ENCODE data around the gene KLB.

Gene KLB

GRCh38 chr4:39466747-39467146, 60.0 kb downstream of the KLB start:
- DNase-seq: no peak

- DNase-seq: no peak
These were observed 60.7 kb downstream of the KLB start for GRCh38 chr4:39467464-39467863.

GRCh38 chr4:39469429-39470077, 62.8 kb downstream of the KLB start:
- DNase-seq: no peak

DNA sequence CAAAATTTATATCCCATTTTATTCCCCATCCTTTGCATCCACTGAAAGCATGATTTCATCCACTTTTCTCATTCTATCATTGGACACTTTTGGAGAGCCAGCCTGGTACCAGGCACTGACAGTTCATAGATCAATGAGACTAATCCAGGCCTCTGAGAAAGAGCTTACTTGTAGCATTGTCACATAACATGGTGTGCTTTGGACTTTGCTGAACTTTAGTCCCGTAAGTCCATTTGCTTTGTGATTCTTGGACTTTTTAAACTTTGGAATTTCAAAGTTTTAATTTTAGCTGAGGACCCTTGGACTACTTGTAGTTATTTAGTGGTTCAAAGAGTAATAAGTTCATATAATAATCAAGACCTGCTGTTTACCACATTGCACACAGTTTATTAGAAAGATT, 63.7 kb downstream of the KLB start:
- no peak for DNase-seq

DNA sequence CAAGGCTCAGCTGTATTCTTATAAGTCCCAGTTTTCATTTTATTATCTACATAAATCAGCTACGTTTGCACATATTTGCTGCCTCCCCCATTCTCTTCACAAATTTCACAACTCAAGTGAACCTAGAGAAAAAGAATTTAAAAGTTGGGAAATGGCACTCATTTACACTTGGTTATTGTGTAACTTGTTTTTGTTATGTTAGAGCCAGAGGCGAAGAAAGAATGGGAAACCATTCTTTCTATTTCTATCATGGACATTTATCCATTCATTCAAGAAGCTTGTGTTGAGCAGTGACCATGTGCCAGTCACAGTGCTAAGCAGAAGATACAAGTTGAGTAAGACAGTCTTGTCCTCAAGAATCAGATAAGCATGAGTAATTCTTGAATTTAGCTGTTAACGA, 65.7 kb downstream of the KLB start:
- DNase-seq: no peak

- DNase-seq: no peak
These were observed 69.6 kb downstream of the KLB start for GRCh38 chr4:39476187-39476895.

- DNase-seq: no peak
These were observed 73.5 kb downstream of the KLB start for GRCh38 chr4:39480251-39480650.

GRCh38 chr4:39480902-39481695, 74.4 kb downstream of the KLB start:
- no peak for DNase-seq

GRCh38 chr4:39484582-39485272, 78.0 kb downstream of the KLB start:
- no peak for DNase-seq

DNA sequence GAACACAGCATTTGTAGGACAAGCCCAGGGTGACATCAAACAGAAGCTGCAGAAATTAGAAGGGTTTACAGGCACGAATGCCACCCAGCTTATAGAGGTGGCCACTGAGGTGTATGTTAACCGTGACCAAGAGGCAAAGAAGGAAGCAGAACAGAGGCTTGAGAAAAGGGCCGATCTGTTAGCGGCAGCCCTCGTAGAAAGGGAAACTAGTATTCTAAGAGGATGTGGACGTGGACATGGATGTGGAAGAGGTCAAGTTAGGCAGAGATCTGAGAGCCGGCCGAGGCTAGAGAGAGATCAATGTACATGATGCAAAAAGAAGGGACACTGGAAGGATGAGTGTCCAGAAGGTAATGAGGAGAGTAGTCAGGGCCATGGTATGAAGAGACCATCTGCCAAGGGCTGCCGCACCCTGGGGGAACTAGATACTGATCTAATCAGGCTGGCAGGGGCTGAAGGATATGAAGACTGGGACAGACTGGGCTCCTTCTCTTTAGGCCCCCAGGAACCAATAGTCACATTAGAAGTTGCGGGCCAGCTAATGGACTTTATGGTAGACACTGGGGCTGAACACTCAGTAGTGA, 79.6 kb downstream of the KLB start:
- no peak for DNase-seq

GRCh38 chr4:39490322-39490721, 83.6 kb downstream of the KLB start:
- DNase-seq: no peak

GRCh38 chr4:39494354-39494753, 87.6 kb downstream of the KLB start:
- DNase-seq: no peak

DNA sequence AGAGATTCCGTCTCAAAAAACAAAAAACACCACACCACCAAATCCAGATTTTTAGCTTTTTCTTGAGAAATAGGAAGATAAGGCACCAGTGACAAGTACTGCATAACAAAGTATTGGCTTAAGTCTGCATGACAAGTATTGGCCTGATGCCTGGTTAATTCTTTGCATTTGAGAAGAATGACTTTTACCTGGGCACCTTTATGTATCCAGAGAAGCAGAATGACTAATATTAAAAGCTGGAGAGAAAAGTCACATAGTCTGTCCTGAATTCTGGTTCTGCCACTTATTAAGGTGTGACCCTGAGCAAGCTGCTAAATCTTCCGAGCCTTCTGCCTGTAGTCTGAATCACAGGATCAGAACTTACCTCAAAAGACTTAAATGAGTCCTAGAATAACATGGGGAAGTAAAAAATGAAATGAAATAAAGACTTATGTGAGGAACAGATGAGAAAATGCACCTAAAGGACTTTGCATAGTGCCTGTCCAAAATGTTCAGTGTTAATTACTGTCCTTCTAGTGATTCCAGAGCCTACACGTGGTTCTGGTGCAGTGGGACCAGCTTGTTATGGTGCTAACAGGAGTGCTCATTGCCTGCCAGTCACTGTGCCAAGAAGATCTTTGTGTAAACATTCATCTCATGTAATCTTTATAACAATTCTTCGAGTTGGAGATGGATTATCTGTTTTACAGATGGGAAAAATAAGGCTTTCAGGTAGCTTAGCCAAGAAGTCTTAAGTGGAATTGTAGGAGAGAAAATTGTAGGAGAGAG, 88.9 kb downstream of the KLB start:
- DNase-seq: no peak

DNA sequence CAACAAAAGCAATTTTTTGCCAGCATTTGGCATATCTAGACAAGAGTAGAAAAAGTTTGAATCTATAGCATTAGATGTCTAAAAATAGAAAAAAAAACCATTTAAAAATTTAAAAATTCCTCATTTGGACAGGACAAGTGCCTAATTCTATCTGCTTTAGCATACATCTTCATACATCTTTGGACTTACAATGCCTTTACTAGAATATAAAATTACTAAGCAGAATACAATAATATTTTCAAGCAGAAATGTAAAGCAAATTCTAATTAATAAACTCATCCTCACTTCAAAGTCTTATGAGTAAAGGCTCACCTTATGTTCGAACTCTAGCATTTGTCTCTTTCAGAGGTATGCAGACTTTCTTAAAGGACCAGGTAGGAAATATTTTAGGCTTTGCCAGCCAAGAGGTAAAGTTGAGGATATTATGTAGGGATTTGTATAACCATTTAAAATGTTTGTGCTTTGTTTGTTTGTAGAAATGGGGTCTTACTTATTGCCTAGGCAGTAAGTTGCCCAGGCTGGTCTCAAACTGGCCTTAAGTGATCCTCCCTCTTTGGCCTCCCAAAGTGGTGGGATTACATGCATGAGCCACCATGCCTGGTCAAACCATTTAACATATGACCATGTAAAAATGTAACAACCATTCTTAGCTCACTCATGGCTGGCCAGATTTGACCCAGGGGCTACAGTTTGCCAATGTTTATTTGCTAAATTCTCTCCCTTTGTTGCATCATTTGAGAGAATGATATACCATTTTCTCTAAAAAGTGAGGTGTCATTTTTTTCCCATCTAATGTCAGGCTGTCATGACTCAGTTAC, 91.4 kb downstream of the KLB start:
- DNase-seq: no peak

- no peak for DNase-seq
These were observed 91.9 kb downstream of the KLB start for GRCh38 chr4:39498727-39499020.

All from stimulated activated CD4-positive, alpha-beta T cell treated with anti-CD3 and anti-CD28 coated beads, Interleukin-4, amount 100 ng/mL, for 24 hours (primary cell).